NCI-H1105 (cell line): Measurements from ENCODE around the gene ATP2C2.
"Not testable (repeated sequence)": the region's sequence is repeated elsewhere in the genome, so short reads cannot be mapped to it uniquely, and the experiment has no call there.

Experiments used
- DNase-seq: peaks from one replicate; lab custom pipeline; 2025; lab: John Stamatoyannopoulos, UW

ATP2C2 gene, protein sequence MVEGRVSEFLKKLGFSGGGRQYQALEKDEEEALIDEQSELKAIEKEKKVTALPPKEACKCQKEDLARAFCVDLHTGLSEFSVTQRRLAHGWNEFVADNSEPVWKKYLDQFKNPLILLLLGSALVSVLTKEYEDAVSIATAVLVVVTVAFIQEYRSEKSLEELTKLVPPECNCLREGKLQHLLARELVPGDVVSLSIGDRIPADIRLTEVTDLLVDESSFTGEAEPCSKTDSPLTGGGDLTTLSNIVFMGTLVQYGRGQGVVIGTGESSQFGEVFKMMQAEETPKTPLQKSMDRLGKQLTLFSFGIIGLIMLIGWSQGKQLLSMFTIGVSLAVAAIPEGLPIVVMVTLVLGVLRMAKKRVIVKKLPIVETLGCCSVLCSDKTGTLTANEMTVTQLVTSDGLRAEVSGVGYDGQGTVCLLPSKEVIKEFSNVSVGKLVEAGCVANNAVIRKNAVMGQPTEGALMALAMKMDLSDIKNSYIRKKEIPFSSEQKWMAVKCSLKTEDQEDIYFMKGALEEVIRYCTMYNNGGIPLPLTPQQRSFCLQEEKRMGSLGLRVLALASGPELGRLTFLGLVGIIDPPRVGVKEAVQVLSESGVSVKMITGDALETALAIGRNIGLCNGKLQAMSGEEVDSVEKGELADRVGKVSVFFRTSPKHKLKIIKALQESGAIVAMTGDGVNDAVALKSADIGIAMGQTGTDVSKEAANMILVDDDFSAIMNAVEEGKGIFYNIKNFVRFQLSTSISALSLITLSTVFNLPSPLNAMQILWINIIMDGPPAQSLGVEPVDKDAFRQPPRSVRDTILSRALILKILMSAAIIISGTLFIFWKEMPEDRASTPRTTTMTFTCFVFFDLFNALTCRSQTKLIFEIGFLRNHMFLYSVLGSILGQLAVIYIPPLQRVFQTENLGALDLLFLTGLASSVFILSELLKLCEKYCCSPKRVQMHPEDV

DNA sequence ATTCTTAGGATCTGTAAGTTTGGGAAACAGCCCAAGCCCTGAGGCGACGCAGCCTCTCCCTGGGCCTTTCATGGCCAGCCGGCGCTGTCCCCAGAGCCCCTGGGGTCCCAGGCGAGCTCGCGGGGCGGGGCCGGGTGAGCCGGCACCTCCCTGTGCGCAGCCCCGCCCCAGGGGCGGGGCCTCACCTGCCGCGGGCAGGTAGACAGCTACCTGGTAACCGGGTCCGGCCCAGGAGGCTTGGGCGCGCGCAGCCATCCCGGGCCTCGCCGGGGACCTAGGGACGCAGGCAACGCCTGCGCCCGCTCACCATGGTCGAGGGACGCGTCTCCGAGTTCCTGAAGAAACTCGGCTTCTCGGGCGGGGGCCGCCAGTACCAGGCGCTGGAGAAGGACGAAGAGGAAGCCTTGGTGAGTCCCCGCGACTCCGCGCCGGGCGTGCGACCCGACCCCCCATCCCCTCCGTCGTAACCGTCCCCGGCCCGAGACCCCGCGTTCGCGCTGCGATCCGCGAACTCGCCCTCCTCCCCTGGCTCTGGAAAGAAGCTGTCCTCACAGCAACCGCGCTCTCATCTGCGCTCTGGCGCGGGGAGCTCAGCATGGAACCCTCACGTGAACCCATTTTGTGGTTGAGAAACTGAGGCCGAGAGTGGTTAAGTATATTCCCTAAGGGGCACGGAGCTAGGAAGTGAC is at the start of gene ATP2C2:
ATP2C2 (plus strand) TSS at position 231 of the 689 bp plus-strand sequence; CDS start at position 309, 78 bp downstream.
- DNase-seq = peak; percentile 8

DNA sequence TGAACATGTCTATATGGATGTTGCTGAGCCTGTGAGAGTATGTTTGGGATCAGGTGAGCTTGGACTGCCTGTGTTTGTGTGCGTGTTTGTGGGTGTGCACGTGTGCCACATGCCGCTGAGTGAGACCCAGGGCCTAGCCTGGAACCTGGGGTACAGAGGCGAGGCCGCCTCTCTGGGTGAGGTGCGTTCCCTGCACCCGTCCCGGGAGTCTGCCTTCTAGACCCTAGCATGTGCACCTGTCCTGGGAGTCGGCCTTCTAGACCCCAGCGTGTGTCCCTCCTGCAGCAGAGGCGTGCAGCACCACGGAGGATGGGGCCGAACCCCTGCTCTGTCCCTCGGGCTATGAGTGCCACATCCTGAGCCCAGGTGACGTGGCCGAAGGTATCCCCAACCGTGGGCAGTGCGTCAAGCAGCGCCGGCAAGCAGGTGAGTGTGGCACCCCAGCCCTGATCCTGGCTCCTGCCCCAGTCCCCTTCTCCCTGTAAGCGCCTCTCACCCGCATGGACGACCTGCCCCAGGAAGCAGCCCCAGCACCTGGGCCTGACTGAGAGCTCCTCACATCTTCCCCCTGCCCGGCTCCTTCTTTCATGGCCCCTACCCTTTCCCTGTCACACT is 49.1 kb upstream of the ATP2C2 start:
- DNase-seq = no peak

DNA sequence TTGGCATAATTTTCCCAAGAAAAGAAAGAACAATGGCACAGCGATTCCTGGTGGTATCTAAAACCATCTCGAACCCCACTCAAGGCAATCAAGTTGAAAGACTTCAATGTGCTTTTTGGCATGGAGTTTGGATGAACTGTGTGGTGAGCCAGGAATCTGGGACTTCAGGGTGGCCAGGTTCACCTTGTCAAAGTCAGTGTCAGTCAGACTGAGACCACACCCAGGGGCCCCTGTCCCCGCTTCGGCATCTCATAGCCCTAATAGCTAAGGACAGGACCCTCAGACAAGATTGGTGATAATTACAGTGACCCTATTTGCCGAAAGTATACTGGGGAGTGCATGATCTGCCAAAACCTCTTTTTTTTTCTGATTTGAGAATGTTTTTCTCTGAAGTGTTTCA is 47.8 kb upstream of the ATP2C2 start:
- DNase-seq = no peak

DNA sequence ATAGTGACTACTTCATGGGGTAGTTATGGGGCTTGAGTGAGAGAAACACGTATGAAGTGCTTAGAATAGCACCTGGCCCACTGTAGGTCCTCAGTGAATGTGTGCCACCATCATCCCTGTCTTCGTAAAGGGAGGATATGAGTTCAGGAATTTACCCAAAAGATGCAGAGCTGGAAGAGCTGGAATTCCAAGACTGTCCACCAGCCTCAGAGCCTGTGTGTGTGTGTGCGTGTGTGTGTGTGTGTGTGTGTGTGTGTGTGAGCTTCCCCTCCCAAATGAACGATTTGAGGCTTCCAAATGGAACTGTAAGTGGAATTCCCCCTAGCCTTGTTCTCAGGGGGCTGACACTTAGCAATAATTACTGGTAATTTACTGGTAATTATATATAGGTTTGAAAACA is 46.4 kb upstream of the ATP2C2 start:
- DNase-seq = no peak

DNA sequence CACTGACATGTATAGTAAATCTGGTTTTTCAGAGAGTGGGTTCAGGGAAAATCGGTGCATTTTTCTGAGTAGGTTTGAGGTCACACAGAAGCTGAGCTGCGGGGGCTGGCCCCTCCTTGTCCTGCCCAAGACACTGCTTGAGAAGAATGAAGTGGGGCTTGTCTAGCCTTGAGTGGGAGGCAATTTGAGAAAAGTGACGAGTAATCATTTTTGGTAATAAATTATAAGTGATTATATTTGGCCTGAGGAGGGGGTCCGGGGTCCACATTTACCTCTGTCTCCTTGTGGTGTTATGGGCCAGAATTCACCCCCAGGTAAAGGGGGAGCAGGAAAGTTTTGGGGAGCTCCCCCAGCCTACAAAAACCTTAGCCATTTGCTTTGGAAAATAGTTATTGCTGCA is 45.6 kb upstream of the ATP2C2 start:
- no peak for DNase-seq

DNA sequence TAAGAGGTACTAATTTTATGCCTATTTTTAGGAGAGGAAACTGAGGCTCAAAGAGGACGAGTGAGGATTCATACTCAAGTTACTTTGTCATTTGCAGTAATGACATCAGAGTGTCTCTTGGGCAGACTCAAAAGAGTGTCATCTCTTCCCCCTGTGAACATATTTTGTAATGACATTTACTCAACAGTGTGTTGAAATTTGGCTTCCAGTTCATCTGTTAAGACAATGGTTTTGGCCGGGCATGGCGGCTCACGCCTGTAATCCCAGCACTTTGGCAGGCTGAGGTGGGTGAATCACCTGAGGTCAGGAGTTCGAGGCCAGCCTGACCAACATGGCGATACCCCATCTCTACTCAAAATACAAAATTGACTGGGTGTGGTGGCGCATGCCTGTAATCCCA is 44.7 kb upstream of the ATP2C2 start:
- no peak for DNase-seq

DNA sequence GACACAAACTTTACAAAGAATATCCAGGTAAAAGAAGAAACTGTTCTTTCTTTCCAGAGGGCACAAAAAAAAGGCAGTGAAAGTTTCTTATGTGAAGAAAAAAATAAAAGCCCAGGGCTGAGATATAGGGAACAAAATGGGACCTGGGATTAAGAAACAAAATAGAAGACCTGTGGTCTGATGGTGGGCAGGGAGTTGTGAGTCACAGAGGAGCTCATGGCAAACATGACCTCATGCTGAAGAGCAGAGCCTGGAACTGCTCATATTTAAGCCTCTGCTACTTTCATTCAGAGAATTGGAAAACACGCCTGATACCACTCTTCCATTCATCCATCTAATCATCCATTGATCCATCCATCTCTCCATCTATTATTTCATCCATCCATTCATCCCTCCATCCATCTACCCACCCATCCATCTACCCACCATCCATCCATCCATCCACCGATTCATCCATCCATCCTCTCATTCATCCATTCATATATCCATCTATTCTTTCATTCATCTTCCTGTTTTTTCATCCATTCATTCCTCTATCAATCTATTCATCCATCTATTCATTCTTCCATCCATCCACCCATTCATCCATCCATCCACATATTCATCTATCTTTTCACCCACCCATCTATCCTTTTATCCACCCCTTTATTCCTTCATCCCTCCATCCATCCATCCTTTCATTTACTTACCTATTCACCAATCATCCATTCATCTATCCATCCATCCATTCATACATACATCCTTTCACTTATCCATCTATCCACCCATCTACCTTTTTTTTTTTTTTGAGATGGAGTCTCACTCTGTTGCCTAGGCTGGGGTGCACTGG is 43.7 kb upstream of the ATP2C2 start:
- no peak for DNase-seq

DNA sequence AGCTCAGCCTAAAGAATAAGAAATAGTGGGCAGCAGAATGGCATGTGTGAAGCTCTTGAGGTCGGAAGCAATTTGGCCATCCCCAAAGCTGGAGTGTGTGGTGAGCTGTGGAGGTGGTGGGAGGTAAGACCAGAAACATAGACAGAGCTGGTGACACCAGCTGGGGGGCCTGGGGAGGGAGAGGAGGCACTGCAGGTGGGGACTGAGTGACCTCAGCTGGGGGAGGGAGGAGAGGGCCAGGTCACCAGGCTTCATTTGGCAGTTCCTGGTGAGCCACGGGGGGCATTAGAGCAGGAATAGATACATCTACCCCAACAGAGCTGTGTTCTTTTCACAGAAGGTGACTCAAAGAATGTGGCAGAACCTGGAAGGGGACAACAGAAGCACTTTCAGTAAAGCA is 41.8 kb upstream of the ATP2C2 start:
- no peak for DNase-seq

DNA sequence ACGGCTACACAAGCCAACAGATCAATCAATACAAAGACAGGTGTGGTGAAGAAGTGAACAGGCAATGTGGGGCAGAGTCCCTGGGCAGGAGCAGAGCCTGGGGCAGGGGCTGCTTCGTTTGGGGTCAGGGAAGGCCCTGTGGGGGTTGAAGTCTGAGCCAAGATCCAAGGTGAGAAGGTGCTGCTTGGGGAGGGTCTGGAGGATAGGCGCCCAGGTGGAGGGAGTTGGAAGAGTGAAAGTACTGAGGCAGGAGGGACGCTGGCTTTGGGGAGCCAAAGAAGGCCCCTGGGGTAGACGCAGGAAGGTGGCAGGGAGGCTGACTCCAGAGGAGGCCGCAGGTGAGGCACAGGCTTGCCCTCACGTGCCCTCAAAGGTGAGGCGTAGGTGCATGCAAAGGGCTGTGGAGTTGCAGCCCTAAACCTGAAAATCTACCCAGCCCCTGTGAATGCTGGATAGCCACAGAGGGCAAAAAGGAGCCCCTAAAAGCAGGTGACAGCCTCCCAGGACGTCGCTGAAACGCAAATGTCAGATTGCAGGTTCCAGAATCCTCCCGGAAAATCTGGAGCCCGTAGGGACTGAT is 40.3 kb upstream of the ATP2C2 start:
- no peak for DNase-seq

DNA sequence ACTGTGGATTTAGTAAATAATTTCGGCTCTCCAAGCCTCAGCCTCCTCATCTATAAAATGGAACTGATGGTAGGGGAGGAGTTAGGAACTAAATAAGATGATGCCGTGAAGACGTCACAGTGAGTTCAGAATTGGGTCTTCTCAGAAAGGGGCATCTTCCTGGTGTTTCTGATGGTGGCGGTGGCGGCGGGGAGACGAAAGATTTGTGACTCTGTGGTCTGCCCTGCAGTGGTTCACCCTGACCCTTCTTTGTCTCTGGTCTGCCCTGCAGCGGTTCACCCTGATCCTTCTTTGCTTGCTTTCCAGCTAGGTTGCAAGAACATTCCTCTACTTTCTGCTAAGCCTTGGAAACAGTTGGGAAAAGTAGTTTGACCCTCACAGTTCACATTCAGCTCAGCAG is 39.3 kb upstream of the ATP2C2 start:
- DNase-seq = no peak

DNA sequence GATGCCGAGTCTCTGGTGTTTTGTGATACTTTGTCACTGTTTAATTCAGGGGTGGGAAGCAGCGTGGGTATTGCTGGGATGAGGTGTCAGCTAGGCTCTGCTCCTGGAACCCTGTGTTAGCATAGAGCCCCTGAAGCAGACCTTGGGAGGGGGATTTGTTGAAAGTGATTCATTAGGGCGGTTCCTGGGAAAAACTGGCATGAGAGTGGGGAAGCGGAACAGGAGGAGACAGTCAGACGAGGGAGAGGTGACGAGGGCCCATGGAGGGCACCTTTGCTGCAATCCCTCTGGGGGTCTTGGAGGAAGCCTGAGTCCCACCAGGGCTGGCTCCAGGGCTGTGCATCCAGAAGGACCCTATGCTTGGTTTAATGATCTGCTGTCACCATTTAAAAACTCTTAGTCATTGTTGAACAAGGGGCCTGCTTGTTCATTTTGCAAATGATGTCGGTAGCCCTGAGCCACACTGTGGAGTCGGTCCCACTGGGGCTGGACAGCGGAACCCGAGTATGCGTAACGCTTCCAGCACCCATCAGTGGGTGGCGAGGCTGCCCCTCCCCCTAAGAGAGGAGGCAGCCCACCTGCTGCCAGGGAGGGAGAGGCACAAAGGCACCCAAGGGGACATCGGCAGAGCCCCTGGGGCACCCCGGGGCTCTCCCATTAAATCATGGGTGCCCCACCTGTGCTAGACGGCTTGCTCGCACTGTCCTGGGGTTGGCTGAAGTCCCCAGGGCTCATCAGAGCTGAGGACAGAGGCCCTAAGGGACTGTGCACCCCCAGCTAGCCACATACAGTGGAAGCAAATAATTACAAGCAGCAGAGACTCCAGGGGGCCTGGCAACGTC is 38.3 kb upstream of the ATP2C2 start:
- no peak for DNase-seq

DNA sequence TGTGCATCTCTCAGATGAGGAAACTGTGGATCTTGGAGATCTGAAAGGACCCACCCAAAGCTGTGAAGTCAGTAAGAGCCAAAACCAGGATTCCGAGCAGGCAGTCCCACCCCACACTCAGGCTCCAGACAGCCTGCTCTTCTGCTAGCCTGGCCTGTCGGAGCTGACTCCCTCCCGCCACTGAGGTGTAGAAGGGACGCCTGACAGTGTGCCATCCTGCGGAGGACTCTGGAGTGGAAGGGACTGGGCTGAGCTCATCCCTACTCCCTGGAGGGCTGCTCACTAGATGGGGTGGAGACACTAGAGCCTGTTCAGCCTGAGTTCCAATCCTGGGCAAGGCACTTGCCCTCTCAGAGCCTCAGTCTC is 37.7 kb upstream of the ATP2C2 start:
- no peak for DNase-seq

DNA sequence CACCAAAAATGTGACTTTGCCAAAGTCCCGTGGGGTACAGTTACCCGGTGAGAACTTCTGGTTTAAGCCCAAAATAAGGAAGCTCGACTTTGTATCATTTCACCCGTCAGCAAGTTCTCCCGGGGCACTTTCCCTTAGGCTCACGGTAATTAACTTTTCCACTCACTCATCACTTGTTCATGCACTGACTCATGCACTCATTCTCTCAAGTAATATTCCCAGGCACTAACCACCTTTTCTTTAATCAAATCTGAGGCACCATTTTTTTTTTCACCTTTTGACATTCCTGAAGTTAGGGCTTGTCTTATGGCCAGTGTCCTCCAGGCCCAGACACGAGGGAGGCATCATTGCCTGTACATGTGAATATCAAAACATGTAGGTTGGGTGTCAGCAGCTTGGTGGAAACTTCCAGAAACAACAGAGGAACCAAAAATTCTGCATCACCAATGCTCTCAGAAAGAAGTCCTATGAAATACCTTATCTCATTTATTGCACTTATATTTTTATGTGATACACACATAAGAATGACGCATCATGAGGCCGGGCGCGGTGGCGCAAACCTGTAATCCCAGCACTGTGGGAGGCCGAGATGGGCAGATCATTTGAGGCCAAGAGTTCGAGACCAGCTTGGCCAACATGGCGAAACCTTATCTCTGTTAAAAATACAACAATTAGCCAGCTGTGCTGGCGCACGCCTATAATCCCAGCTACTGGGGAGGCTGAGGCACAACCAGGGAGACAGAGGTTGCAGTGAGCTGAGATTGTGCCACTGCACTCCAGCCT is 36.1 kb upstream of the ATP2C2 start:
- DNase-seq = no peak

DNA sequence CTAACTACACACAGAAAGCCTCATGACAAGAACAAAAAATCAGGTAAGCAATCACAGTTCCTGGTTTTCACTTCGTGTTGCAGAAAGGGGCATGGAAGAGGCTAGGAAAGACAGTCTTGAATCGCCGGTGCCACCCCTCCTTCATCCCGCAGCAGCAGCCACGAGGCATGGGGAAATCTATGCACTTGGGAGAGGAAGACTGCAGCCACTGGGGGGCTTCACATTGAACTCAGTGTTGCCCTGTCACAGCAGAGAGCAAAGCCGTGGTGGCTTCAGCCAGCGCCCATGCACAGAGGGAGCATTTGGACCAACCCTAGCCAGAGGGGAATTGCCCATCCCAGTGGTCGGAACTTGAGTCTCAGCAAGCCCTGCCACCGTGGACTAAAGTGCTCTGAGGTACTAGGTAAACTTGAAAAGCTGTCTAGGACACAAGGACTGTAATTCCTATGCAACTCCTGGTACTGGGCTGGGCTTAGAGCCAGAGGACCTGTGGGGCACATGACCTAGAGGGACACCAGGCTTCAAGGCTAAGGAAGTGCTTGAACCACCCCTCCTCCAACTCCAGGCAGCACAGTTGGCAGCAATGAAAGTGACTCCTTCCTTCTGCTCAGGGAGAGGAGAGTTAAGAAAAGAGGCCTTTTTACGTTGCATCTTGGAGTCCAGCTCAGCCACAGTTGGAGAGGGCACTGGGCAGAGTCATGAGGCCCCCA is 35.2 kb upstream of the ATP2C2 start:
- DNase-seq = no peak

DNA sequence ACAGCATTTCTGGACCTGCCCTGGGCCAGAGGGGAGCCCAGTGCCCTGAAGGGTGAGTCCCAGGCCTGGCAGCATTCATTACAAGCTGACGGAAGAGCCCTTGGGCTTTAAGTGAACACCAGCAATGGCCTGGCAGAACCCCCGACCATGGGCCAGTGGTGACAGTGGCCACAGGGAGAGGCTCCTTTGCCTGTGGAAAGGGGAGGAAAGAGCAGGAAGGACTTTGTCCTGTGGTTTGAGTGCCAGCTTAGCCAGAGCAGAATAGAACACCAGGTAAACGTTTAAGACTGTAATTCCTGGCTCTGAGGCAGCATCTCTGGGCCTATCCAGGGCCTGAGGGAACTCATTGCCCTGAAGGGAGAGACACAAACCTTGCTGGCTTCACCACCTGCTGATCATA is 34.3 kb upstream of the ATP2C2 start:
- DNase-seq = no peak

DNA sequence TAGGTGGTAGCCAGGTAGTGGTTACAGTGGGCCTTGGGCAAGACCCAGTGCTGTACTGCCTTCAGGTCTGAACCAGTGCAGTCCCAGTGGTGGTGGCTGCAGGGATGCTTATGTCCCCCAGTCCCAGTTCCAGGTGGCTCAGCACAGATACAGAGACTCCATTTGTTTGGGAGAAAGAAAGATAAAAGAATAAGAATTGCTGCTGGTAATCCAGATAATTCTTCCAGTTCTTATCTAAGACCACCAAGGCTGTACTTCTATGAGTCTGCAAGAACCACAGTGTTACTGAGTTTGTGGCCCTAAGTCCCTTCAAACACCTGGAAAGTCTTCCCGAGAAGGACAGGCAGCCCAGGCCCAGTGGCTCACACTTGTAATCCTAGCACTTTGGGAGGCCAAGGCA is 33.9 kb upstream of the ATP2C2 start:
- DNase-seq = no peak

DNA sequence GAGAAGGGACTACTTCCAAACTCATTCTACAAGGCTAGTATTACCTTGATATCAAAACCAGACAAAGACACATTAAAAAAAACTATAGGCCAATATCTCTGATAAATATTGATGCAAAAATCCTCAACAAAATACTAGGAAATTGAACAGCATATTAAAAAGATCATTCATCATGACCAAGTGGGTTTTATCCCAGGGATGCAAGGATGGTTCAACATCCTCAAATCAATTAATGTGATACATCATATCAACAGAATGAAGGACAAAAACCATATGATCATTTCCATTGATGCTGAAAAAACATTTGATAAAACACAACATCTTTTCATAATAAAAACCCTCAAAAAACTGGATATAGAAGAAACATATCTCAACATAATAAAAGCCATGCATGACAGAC is 31.1 kb upstream of the ATP2C2 start:
- DNase-seq = not testable (repeated sequence)

DNA sequence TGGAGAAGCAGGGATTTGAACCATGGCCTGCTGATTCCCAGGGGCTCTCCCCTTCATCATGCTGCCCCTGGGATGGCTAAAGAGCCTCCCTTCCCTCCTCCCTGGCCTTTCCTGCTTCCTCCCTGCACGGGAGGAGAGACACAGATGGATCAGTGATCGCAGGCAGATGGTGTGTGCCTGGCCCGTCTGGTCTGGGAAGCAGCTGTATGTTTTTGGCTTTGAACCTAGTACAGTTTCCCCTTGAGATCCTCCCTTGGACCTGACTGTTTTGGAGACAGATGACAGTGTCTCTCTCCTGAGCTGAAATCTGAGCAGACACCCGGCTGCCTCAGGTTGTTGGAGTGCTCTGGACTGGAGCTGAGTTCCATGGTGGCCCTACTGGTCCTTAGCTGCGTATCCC is 29.0 kb upstream of the ATP2C2 start:
- DNase-seq = no peak
